Measurements from ENCODE around the gene DUT. TPM values are rescaled to one million over a fixed set of nuclear protein-coding genes. Genes with fewer than 3 reads are reported as not detected.

The DUT gene
- total RNA-seq, 2 experiments from 2014 or later, result 527 TPM

GRCh38 chr15:48340111-48340510, 8.9 kb downstream of the DUT start:
- no peak for TF ChIP-seq CTCF (IDR thresholded peaks at IDR 0.05)
- POLR2A ChIA-PET, result interaction anchor here (2.4 kb wide), 1 partner anchor 8 kb away, joined by 27 read pairs; the partner anchor contains the start of gene DUT
- Mint-ChIP-seq H3K9me3 (no peaks in the 10 kb centered on the region), H3K4me1 (ENCODE audit: low read depth) (peaks cover 34% of the 10 kb centered on the region), H3K4me3 (no peak overlapping the region), H3K27me3 (no peaks in the 10 kb centered on the region), H3K36me3 (ENCODE audit: low read depth) (peaks cover 65% of the 10 kb centered on the region), H3K27ac (peak overlapping the region; percentile 46)
- CTCF ChIA-PET, result interaction anchor here (1.2 to 4.1 kb wide), 3 partner anchors 12 to 18 kb away, joined by 3 to 23 read pairs (median 6); no protein-coding TSS in a partner anchor
- no peak for ATAC-seq
- intact Hi-C loops (cut with micrococcal nuclease), result no loop called here
- no peak for DNase-seq

- POLR2A ChIA-PET, result interaction anchor here (0.7 to 1.7 kb wide), 2 partner anchors 12 to 17 kb away, joined by 3 to 9 read pairs; partner anchors contain the start of gene DUT
- peaks cover 34% of the 10 kb centered on the region for H3K36me3 Mint-ChIP-seq (ENCODE audit: low read depth)
- no peak overlapping the region for H3K4me3 Mint-ChIP-seq
- H3K27ac Mint-ChIP-seq, result no peak overlapping the region
- ATAC-seq (no peak), DNase-seq (no peak)
- TF ChIP-seq CTCF (IDR thresholded peaks at IDR 0.05), result no peak
- intact Hi-C loops (cut with micrococcal nuclease), result no loop called here
- peaks cover 11% of the 10 kb centered on the region for H3K4me1 Mint-ChIP-seq (ENCODE audit: low read depth)
- H3K9me3 Mint-ChIP-seq, result no peaks in the 10 kb centered on the region
- CTCF ChIA-PET, result no interaction called here
- no peaks in the 10 kb centered on the region for H3K27me3 Mint-ChIP-seq
Measured at GRCh38 chr15:48343865-48344264, 12.6 kb downstream of the DUT start.

- TF ChIP-seq CTCF (IDR thresholded peaks at IDR 0.05), result no peak
- POLR2A ChIA-PET, result no interaction called here
- H3K4me1 Mint-ChIP-seq (ENCODE audit: low read depth), result peaks cover under 1% of the 10 kb centered on the region
- peaks cover 25% of the 10 kb centered on the region for H3K36me3 Mint-ChIP-seq (ENCODE audit: low read depth)
- H3K4me3 Mint-ChIP-seq, result no peak overlapping the region
- no peaks in the 10 kb centered on the region for H3K27me3 Mint-ChIP-seq
- CTCF ChIA-PET, result interaction anchor here (2.5 kb wide), 1 partner anchor 9 kb away, joined by 6 read pairs; no protein-coding TSS in a partner anchor
- no peaks in the 10 kb centered on the region for H3K9me3 Mint-ChIP-seq
- no peak overlapping the region for H3K27ac Mint-ChIP-seq
- intact Hi-C loops (cut with micrococcal nuclease), result no loop called here
- ATAC-seq (no peak), DNase-seq (no peak)
Measured at GRCh38 chr15:48345516-48345915, 14.3 kb downstream of the DUT start.

- no peak overlapping the region for H3K27ac Mint-ChIP-seq
- no peaks in the 10 kb centered on the region for H3K36me3 Mint-ChIP-seq (ENCODE audit: low read depth)
- peaks cover 1% of the 10 kb centered on the region for H3K27me3 Mint-ChIP-seq
- ATAC-seq (peak; percentile 80), DNase-seq (peak; percentile 67)
- intact Hi-C loops (cut with micrococcal nuclease), result loop anchor here (10.0 kb wide), 1 partner anchor 1158 kb away; no protein-coding TSS in a partner anchor
- CTCF ChIA-PET, result interaction anchor here (0.6 to 6.0 kb wide), 21 partner anchors 9 to 1070 kb away, joined by 3 to 42 read pairs (median 3); partner anchors contain the start of gene FGF7
- H3K4me1 Mint-ChIP-seq (ENCODE audit: low read depth), result no peaks in the 10 kb centered on the region
- peak; percentile 88 for TF ChIP-seq CTCF (IDR thresholded peaks at IDR 0.05)
- POLR2A ChIA-PET, result interaction anchor here (1.3 kb wide), 1 partner anchor 16 kb away, joined by 3 read pairs; no protein-coding TSS in a partner anchor
- no peak overlapping the region for H3K4me3 Mint-ChIP-seq
- H3K9me3 Mint-ChIP-seq, result no peaks in the 10 kb centered on the region
Measured at GRCh38 chr15:48352474-48353072, 21.3 kb downstream of the DUT start.

- Mint-ChIP-seq H3K4me3 (no peak overlapping the region), H3K9me3 (no peaks in the 10 kb centered on the region), H3K4me1 (ENCODE audit: low read depth) (peaks cover 2% of the 10 kb centered on the region), H3K27me3 (peaks cover 1% of the 10 kb centered on the region), H3K27ac (no peak overlapping the region), H3K36me3 (ENCODE audit: low read depth) (no peaks in the 10 kb centered on the region)
- intact Hi-C loops (cut with micrococcal nuclease), result loop anchor here (10.0 kb wide), 1 partner anchor 1160 kb away; no protein-coding TSS in a partner anchor
- no peak for ATAC-seq
- ChIA-PET CTCF (interaction anchor here (6.0 kb wide), 1 partner anchor 20 kb away, joined by 42 read pairs; no protein-coding TSS in a partner anchor), POLR2A (no interaction called here)
- no peak for TF ChIP-seq CTCF (IDR thresholded peaks at IDR 0.05)
- DNase-seq, result no peak
Measured at GRCh38 chr15:48354694-48355303, 23.6 kb downstream of the DUT start.

Data from activated CD8-positive, alpha-beta T cell treated with anti-CD3 and anti-CD28 coated beads for 36 hours (primary cell).